Mucosa of stomach (tissue), 1 donor: ENCODE measurements around the gene TSC1.
"Not testable (repeated sequence)": the region's sequence is repeated elsewhere in the genome, so short reads cannot be mapped to it uniquely, and the experiment has no call there.

Source experiments
- H3K27me3 ChIP-seq: one replicate; pipeline ENCODE4 v1.7.0; 2013; ENCODE audit warnings: mild to moderate bottlenecking, low read length; ENCODE audit not compliant: control insufficient read depth, insufficient read depth
- H3K36me3 ChIP-seq: one replicate; pipeline ENCODE4 v1.7.0; 2013; ENCODE audit warnings: low read length; ENCODE audit not compliant: control insufficient read depth, insufficient read depth
- H3K4me1 ChIP-seq: one replicate; pipeline ENCODE4 v1.7.0; 2013; ENCODE audit warnings: mild to moderate bottlenecking, low read length; ENCODE audit not compliant: control insufficient read depth, insufficient read depth
- H3K4me3 ChIP-seq: one replicate; pipeline ENCODE4 v1.7.0; 2013; ENCODE audit warnings: low read length
- H3K9ac ChIP-seq: one replicate; pipeline ENCODE4 v1.7.0; 2013; ENCODE audit warnings: mild to moderate bottlenecking, low read length, moderate library complexity
- H3K9me3 ChIP-seq: one replicate; pipeline ENCODE4 v1.7.0; 2013; ENCODE audit warnings: mild to moderate bottlenecking, low read length, moderate library complexity; ENCODE audit not compliant: control insufficient read depth
- donor health status: Pancreatic carcinoma.

TSC1 gene

GRCh38 chr9:132970324-132971062, 26.1 kb upstream of the TSC1 start:
- Histone ChIP-seq H3K4me3 (no peak overlapping the region), H3K36me3 (no peaks in the 10 kb centered on the region), H3K27me3 (peaks cover 25% of the 10 kb centered on the region), H3K9ac (no peak overlapping the region), H3K4me1 (peaks cover 16% of the 10 kb centered on the region), H3K9me3 (no peaks in the 10 kb centered on the region)

GRCh38 chr9:132969783-132970182, 25.4 kb upstream of the TSC1 start:
- H3K27me3 ChIP-seq, result peaks cover 25% of the 10 kb centered on the region
- H3K9ac ChIP-seq, result no peak overlapping the region
- H3K9me3 ChIP-seq, result no peaks in the 10 kb centered on the region
- peaks cover 16% of the 10 kb centered on the region for H3K4me1 ChIP-seq
- H3K36me3 ChIP-seq, result no peaks in the 10 kb centered on the region
- no peak overlapping the region for H3K4me3 ChIP-seq

GRCh38 chr9:132967908-132968307, 23.5 kb upstream of the TSC1 start:
- H3K9me3 ChIP-seq, H3K4me3 ChIP-seq, H3K9ac ChIP-seq, H3K36me3 ChIP-seq: not testable (repeated sequence)
- Histone ChIP-seq H3K4me1 (peaks cover 14% of the 10 kb centered on the region), H3K27me3 (peaks cover 14% of the 10 kb centered on the region)

GRCh38 chr9:132965478-132965877, 21.1 kb upstream of the TSC1 start:
- Histone ChIP-seq H3K9me3 (no peaks in the 10 kb centered on the region), H3K27me3 (peaks cover 13% of the 10 kb centered on the region), H3K4me3 (no peak overlapping the region), H3K4me1 (peaks cover 5% of the 10 kb centered on the region), H3K36me3 (no peaks in the 10 kb centered on the region), H3K9ac (no peak overlapping the region)

GRCh38 chr9:132961002-132961401, 16.6 kb upstream of the TSC1 start:
- H3K9ac ChIP-seq, result no peak overlapping the region
- H3K4me3 ChIP-seq, result no peak overlapping the region
- H3K4me1 ChIP-seq, result no peaks in the 10 kb centered on the region
- no peaks in the 10 kb centered on the region for H3K36me3 ChIP-seq
- H3K9me3 ChIP-seq, result no peaks in the 10 kb centered on the region
- no peaks in the 10 kb centered on the region for H3K27me3 ChIP-seq

GRCh38 chr9:132957805-132958204, 13.4 kb upstream of the TSC1 start:
- Histone ChIP-seq H3K27me3 (no peaks in the 10 kb centered on the region), H3K9me3 (no peaks in the 10 kb centered on the region), H3K4me1 (no peaks in the 10 kb centered on the region), H3K4me3 (no peak overlapping the region), H3K9ac (no peak overlapping the region), H3K36me3 (no peaks in the 10 kb centered on the region)

GRCh38 chr9:132955768-132956167, 11.4 kb upstream of the TSC1 start:
- no peaks in the 10 kb centered on the region for H3K4me1 ChIP-seq
- no peaks in the 10 kb centered on the region for H3K27me3 ChIP-seq
- H3K9me3 ChIP-seq, result no peaks in the 10 kb centered on the region
- no peaks in the 10 kb centered on the region for H3K36me3 ChIP-seq
- H3K4me3 ChIP-seq, result no peak overlapping the region
- no peak overlapping the region for H3K9ac ChIP-seq

GRCh38 chr9:132955123-132955522, 10.7 kb upstream of the TSC1 start:
- no peak overlapping the region for H3K9ac ChIP-seq
- H3K36me3 ChIP-seq, result no peaks in the 10 kb centered on the region
- H3K9me3 ChIP-seq, result no peaks in the 10 kb centered on the region
- no peak overlapping the region for H3K4me3 ChIP-seq
- H3K4me1 ChIP-seq, result no peaks in the 10 kb centered on the region
- H3K27me3 ChIP-seq, result no peaks in the 10 kb centered on the region

GRCh38 chr9:132949709-132950108, 5.3 kb upstream of the TSC1 start:
- H3K27me3 ChIP-seq, result no peaks in the 10 kb centered on the region
- no peaks in the 10 kb centered on the region for H3K36me3 ChIP-seq
- H3K4me3 ChIP-seq, result no peak overlapping the region
- no peaks in the 10 kb centered on the region for H3K9me3 ChIP-seq
- H3K4me1 ChIP-seq, result peaks cover 4% of the 10 kb centered on the region
- no peak overlapping the region for H3K9ac ChIP-seq

- Histone ChIP-seq H3K9me3 (no peaks in the 10 kb centered on the region), H3K4me1 (peaks cover 7% of the 10 kb centered on the region), H3K27me3 (no peaks in the 10 kb centered on the region), H3K36me3 (no peaks in the 10 kb centered on the region), H3K9ac (no peak overlapping the region), H3K4me3 (no peak overlapping the region)
These were observed 4.2 kb upstream of the TSC1 start for GRCh38 chr9:132948482-132949050.

GRCh38 chr9:132947756-132948155, 3.3 kb upstream of the TSC1 start:
- H3K9ac ChIP-seq, result no peak overlapping the region
- H3K4me3 ChIP-seq, result no peak overlapping the region
- H3K27me3 ChIP-seq, result no peaks in the 10 kb centered on the region
- H3K9me3 ChIP-seq, result no peaks in the 10 kb centered on the region
- H3K36me3 ChIP-seq, result no peaks in the 10 kb centered on the region
- H3K4me1 ChIP-seq, result peaks cover 15% of the 10 kb centered on the region

GRCh38 chr9:132946631-132947295, 2.3 kb upstream of the TSC1 start:
- Histone ChIP-seq H3K4me3 (no peak overlapping the region), H3K36me3 (no peaks in the 10 kb centered on the region), H3K9me3 (no peaks in the 10 kb centered on the region), H3K27me3 (no peaks in the 10 kb centered on the region), H3K9ac (no peak overlapping the region), H3K4me1 (peaks cover 18% of the 10 kb centered on the region)
